Fibroblast of pulmonary artery (primary cell): ENCODE data around the gene RFNG.
A peak's percentile ranks its signal among the peaks of the same experiment; 100 is the strongest.

Experiments
- DNase-seq: peaks from one replicate; pipeline ENCODE4 v3.0.0-alpha.2; 2010; ENCODE audit warnings: low read depth
- H3K4me3 ChIP-seq: replicated peaks from 2 replicates; pipeline ENCODE4 v1.5.1; 2011; ENCODE audit warnings: low read depth, mild to moderate bottlenecking, control low read depth, low read length, moderate library complexity
- TF ChIP-seq, protein P1 (sequence below): IDR thresholded peaks from 2 replicates; pipeline ENCODE4 v1.5.1; 2011; ENCODE audit warnings: mild to moderate bottlenecking, control low read depth, low read length, inconsistent platforms; ENCODE audit errors: missing control alignments

Gene RFNG

GRCh38 chr17:82050761-82051641 lies 610 bp downstream of the RFNG start:
- peak overlapping the region; percentile 77 for H3K4me3 ChIP-seq
- TF ChIP-seq, protein P1, sequence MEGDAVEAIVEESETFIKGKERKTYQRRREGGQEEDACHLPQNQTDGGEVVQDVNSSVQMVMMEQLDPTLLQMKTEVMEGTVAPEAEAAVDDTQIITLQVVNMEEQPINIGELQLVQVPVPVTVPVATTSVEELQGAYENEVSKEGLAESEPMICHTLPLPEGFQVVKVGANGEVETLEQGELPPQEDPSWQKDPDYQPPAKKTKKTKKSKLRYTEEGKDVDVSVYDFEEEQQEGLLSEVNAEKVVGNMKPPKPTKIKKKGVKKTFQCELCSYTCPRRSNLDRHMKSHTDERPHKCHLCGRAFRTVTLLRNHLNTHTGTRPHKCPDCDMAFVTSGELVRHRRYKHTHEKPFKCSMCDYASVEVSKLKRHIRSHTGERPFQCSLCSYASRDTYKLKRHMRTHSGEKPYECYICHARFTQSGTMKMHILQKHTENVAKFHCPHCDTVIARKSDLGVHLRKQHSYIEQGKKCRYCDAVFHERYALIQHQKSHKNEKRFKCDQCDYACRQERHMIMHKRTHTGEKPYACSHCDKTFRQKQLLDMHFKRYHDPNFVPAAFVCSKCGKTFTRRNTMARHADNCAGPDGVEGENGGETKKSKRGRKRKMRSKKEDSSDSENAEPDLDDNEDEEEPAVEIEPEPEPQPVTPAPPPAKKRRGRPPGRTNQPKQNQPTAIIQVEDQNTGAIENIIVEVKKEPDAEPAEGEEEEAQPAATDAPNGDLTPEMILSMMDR = no peak
- no peak for DNase-seq

GRCh38 chr17:82050152-82050760 lies 1.4 kb downstream of the RFNG start:
- no peak for DNase-seq
- H3K4me3 ChIP-seq = peak overlapping the region; percentile 77
- TF ChIP-seq, protein P1 = no peak

GRCh38 chr17:82049521-82049971 lies 2.1 kb downstream of the RFNG start:
- TF ChIP-seq, protein P1 = no peak
- H3K4me3 ChIP-seq = no peak overlapping the region
- DNase-seq = no peak

- TF ChIP-seq, protein P1 = no peak
- no peak overlapping the region for H3K4me3 ChIP-seq
- DNase-seq = no peak
These were observed 2.5 kb downstream of the RFNG start for GRCh38 chr17:82049106-82049505.

GRCh38 chr17:82048571-82048971 lies 3.0 kb downstream of the RFNG start:
- TF ChIP-seq, protein P1 = no peak
- DNase-seq = no peak
- H3K4me3 ChIP-seq = no peak overlapping the region

- TF ChIP-seq, protein P1 = no peak
- DNase-seq = no peak
- H3K4me3 ChIP-seq = no peak overlapping the region
These were observed 3.6 kb downstream of the RFNG start for GRCh38 chr17:82047914-82048570.
